ENCODE results near the gene ROCK2.

The ROCK2 gene

GRCh38 chr2:11244091-11244826 lies 100.2 kb downstream of the ROCK2 start:
- Histone ChIP-seq H4K20me1 (ENCODE audit: insufficient read depth, low read length, poor library complexity, severe bottlenecking) (peaks cover 27% of the 10 kb centered on the region), H3K4me1 (ENCODE audit: insufficient read depth, low read length, poor library complexity, severe bottlenecking) (peaks cover 7% of the 10 kb centered on the region), H3K9me3 (ENCODE audit: insufficient read depth, low read depth, low read length) (no peaks in the 10 kb centered on the region), H3K79me2 (ENCODE audit: insufficient read depth, low read length) (peaks cover 45% of the 10 kb centered on the region), H3K9me2 (replicated peaks; ENCODE audit: low read depth, low read length) (no peaks in the 10 kb centered on the region), H3K4me3 (ENCODE audit: low read length, poor library complexity, severe bottlenecking) (no peak overlapping the region), H3K4me2 (ENCODE audit: low read depth, low read length, poor library complexity, severe bottlenecking) (no peak overlapping the region), H3K9ac (ENCODE audit: low read depth, low read length, poor library complexity, severe bottlenecking) (no peak overlapping the region), H3F3A (ENCODE audit: low read depth) (no peaks in the 10 kb centered on the region), H3K36me3 (ENCODE audit: insufficient read depth, low read length) (peaks cover 47% of the 10 kb centered on the region), H2AFZ (ENCODE audit: low read length) (no peak overlapping the region), H3K27me3 (ENCODE audit: insufficient read depth, low read length, poor library complexity, severe bottlenecking) (no peaks in the 10 kb centered on the region)
- no peak for TF ChIP-seq CTCF (conservative IDR thresholded peaks at IDR 0.05; ENCODE audit: low read length)
- TF ChIP-seq EZH2phosphoT487 (IDR thresholded peaks at IDR 0.05; ENCODE audit: borderline replicate concordance): no peak

- H3K9ac ChIP-seq (ENCODE audit: low read depth, low read length, poor library complexity, severe bottlenecking): no peak overlapping the region
- peaks cover 30% of the 10 kb centered on the region for H4K20me1 ChIP-seq (ENCODE audit: insufficient read depth, low read length, poor library complexity, severe bottlenecking)
Observed at GRCh38 chr2:11243512-11243911, 100.9 kb downstream of the ROCK2 start.

GRCh38 chr2:11242542-11243174 lies 101.8 kb downstream of the ROCK2 start:
- Histone ChIP-seq H3K79me2 (ENCODE audit: insufficient read depth, low read length) (peaks cover 60% of the 10 kb centered on the region), H3K9ac (ENCODE audit: low read depth, low read length, poor library complexity, severe bottlenecking) (no peak overlapping the region), H3F3A (ENCODE audit: low read depth) (no peaks in the 10 kb centered on the region), H3K9me2 (replicated peaks; ENCODE audit: low read depth, low read length) (no peaks in the 10 kb centered on the region), H3K4me2 (ENCODE audit: low read depth, low read length, poor library complexity, severe bottlenecking) (no peak overlapping the region), H3K4me1 (ENCODE audit: insufficient read depth, low read length, poor library complexity, severe bottlenecking) (peaks cover 17% of the 10 kb centered on the region), H3K9me3 (ENCODE audit: insufficient read depth, low read depth, low read length) (no peaks in the 10 kb centered on the region), H4K20me1 (ENCODE audit: insufficient read depth, low read length, poor library complexity, severe bottlenecking) (peaks cover 30% of the 10 kb centered on the region), H3K4me3 (ENCODE audit: low read length, poor library complexity, severe bottlenecking) (no peak overlapping the region), H2AFZ (ENCODE audit: low read length) (no peak overlapping the region), H3K27me3 (ENCODE audit: insufficient read depth, low read length, poor library complexity, severe bottlenecking) (no peaks in the 10 kb centered on the region), H3K36me3 (ENCODE audit: insufficient read depth, low read length) (peaks cover 37% of the 10 kb centered on the region)
- no peak for TF ChIP-seq CTCF (conservative IDR thresholded peaks at IDR 0.05; ENCODE audit: low read length)

More at GRCh38 chr2:11243512-11243911, 100.9 kb downstream of the ROCK2 start:
- H3K27me3 ChIP-seq (ENCODE audit: insufficient read depth, low read length, poor library complexity, severe bottlenecking): no peaks in the 10 kb centered on the region
- no peaks in the 10 kb centered on the region for H3F3A ChIP-seq (ENCODE audit: low read depth)
- no peaks in the 10 kb centered on the region for H3K9me3 ChIP-seq (ENCODE audit: insufficient read depth, low read depth, low read length)
- H3K79me2 ChIP-seq (ENCODE audit: insufficient read depth, low read length): peaks cover 52% of the 10 kb centered on the region
- no peaks in the 10 kb centered on the region for H3K9me2 ChIP-seq (replicated peaks; ENCODE audit: low read depth, low read length)
- H2AFZ ChIP-seq (ENCODE audit: low read length): no peak overlapping the region
- peaks cover 15% of the 10 kb centered on the region for H3K4me1 ChIP-seq (ENCODE audit: insufficient read depth, low read length, poor library complexity, severe bottlenecking)
- H3K36me3 ChIP-seq (ENCODE audit: insufficient read depth, low read length): peaks cover 44% of the 10 kb centered on the region
- TF ChIP-seq EZH2phosphoT487 (IDR thresholded peaks at IDR 0.05; ENCODE audit: borderline replicate concordance) (no peak), CTCF (conservative IDR thresholded peaks at IDR 0.05; ENCODE audit: low read length) (no peak)
- H3K4me3 ChIP-seq (ENCODE audit: low read length, poor library complexity, severe bottlenecking): no peak overlapping the region
- no peak overlapping the region for H3K4me2 ChIP-seq (ENCODE audit: low read depth, low read length, poor library complexity, severe bottlenecking)

Measured in Loucy (cell line).